Sigmoid colon (tissue), 7 donors: ENCODE data around the gene ALG2. TPM values are rescaled to one million over a fixed set of nuclear protein-coding genes. Genes with fewer than 3 reads are reported as not detected.

ENCODE experiments used
- DNase-seq: peaks from one replicate; pipeline ENCODE4 v3.0.0-alpha.2; 2019
- H3K27ac ChIP-seq, 4 donors: fragments of 200-600 bp; sonication (generic); one replicate each; pipeline ENCODE4 v1.5.1; 2016 to 2019; ENCODE audit warnings: mild to moderate bottlenecking in 1 of 4
- H3K27me3 ChIP-seq, 3 donors: fragments of 200-600 bp; sonication (generic); one replicate each; pipeline ENCODE4 v1.5.1; 2019; ENCODE audit warnings: mild to moderate bottlenecking in 1 of 3
- H3K36me3 ChIP-seq, 4 donors: fragments of 200-600 bp; sonication (generic); one replicate each; pipeline ENCODE4 v1.5.1; 2016 to 2019
- H3K4me1 ChIP-seq, 4 donors: fragments of 200-600 bp; sonication (generic); one replicate each; pipeline ENCODE4 v1.5.1; 2017 to 2019
- H3K4me3 ChIP-seq, 4 donors: fragments of 200-600 bp; sonication (generic); one replicate each; pipeline ENCODE4 v1.5.1; 2017 to 2019; ENCODE audit warnings: mild to moderate bottlenecking in 2 of 4, moderate library complexity in 1 of 4
- H3K9me3 ChIP-seq, 4 donors: fragments of 200-600 bp in 3 of 4; sonication (generic) in 3 of 4; one replicate each; pipeline versions ENCODE4 v1.5.1 to v1.6.1; 2013 to 2019
- CTCF ChIP-seq, 4 experiments: fragments of 450-650 bp in 3 of 4; fragments of 200-600 bp in 1 of 4; IDR thresholded peaks; one replicate each; pipeline ENCODE4 v1.5.1; 2016 to 2019; ENCODE audit warnings: antibody characterized with exemption in 4 of 4, mild to moderate bottlenecking in 3 of 4, moderate library complexity in 2 of 4
- EP300 ChIP-seq, 4 donors: sonication (generic); formaldehyde crosslinking; IDR thresholded peaks; one replicate each; pipeline ENCODE4 v1.6.1; 2017; ENCODE audit warnings: antibody characterized with exemption in 4 of 4
- POLR2A ChIP-seq, 2 donors: fragments of 450-650 bp; IDR thresholded peaks; one replicate each; pipeline ENCODE4 v1.6.1; 2016; ENCODE audit warnings: antibody characterized with exemption in 2 of 2, mild to moderate bottlenecking in 2 of 2, moderate library complexity in 2 of 2
- POLR2AphosphoS5 ChIP-seq, 4 donors: sonication (generic); formaldehyde crosslinking; IDR thresholded peaks; one replicate each; pipeline ENCODE4 v1.6.1; 2017; ENCODE audit warnings: antibody characterized with exemption in 4 of 4
- WGBS, 2 donors: extraction: QIAGEN DNeasy Blood & Tissue Kit; methylation state at CpG; one replicate each; pipeline ENCODE4 v1.1.7; 2013; 5-methylcytosine and 5-hydroxymethylcytosine counted together
- intact Hi-C: fragments of 100-400 bp; cut with DNase I; formaldehyde crosslinking; loops from one replicate; pipeline ENCODE4 v1.15.1; 2023
- polyA plus RNA-seq, 3 donors: library from polyadenylated mRNA; stranded (reverse); fragments of 200-250 nt; gene quantifications; one replicate each; pipeline ENCODE4 v1.2.3, GENCODE V29; 2013
- total RNA-seq, 4 donors: library from RNA; depleted of rRNA; stranded (reverse); fragments of >200 nt; gene quantifications; one replicate each; pipeline ENCODE4 v1.1.0, GENCODE V29; 2016
- donor health status: healthy with polysubstance abuse.
- donor health status: Bipolar disorder and iron deficiency.
- donor health status: healthy.

The ALG2 gene
- total and polyA plus RNA-seq, 7 donors, result 8.4 to 25.0 (median 18.4) TPM

GRCh38 chr9:99180662-99181061, 41.1 kb downstream of the ALG2 start:
- DNase-seq, result no peak
- H3K27ac ChIP-seq, result no peak overlapping the region
- no peaks in the 10 kb centered on the region for H3K9me3 ChIP-seq
- TF ChIP-seq EP300 (IDR thresholded peaks at IDR 0.05) (no peak), POLR2AphosphoS5 (IDR thresholded peaks at IDR 0.05) (no peak), CTCF (IDR thresholded peaks at IDR 0.05) (no peak), POLR2A (IDR thresholded peaks at IDR 0.05) (no peak)
- H3K27me3 ChIP-seq, result no peaks in the 10 kb centered on the region
- no peaks in the 10 kb centered on the region for H3K36me3 ChIP-seq
- H3K4me1 ChIP-seq, result peaks cover 0 to 8% (median 7%) of the 10 kb centered on the region in 4 donors
- intact Hi-C loops, result loop anchor here (5.0 to 10.0 kb wide), 2 partner anchors 1034 to 1417 kb away; no protein-coding TSS in a partner anchor
- H3K4me3 ChIP-seq, result no peak overlapping the region
- 85 to 92% methylated on average over 9 of the region's 9 CpGs for WGBS, 2 donors

- Histone ChIP-seq H3K9me3 (no peaks in the 10 kb centered on the region), H3K36me3 (no peaks in the 10 kb centered on the region), H3K4me1 (peaks cover 0 to 8% (median 7%) of the 10 kb centered on the region in 4 donors), H3K4me3 (no peak overlapping the region), H3K27ac (no peak overlapping the region), H3K27me3 (no peaks in the 10 kb centered on the region)
- TF ChIP-seq POLR2AphosphoS5 (IDR thresholded peaks at IDR 0.05) (no peak), CTCF (IDR thresholded peaks at IDR 0.05) (no peak), POLR2A (IDR thresholded peaks at IDR 0.05) (no peak), EP300 (IDR thresholded peaks at IDR 0.05) (no peak)
- 97 to 98% methylated on average over 1 of the region's 1 CpG for WGBS, 2 donors
- no peak for DNase-seq
- intact Hi-C loops, result loop anchor here (5.0 to 10.0 kb wide), 2 partner anchors 1035 to 1417 kb away; no protein-coding TSS in a partner anchor
Observed at GRCh38 chr9:99180199-99180598, 41.5 kb downstream of the ALG2 start.

GRCh38 chr9:99178912-99179872, 42.5 kb downstream of the ALG2 start:
- TF ChIP-seq POLR2AphosphoS5 (IDR thresholded peaks at IDR 0.05) (no peak), CTCF (IDR thresholded peaks at IDR 0.05) (no peak), POLR2A (IDR thresholded peaks at IDR 0.05) (no peak), EP300 (IDR thresholded peaks at IDR 0.05) (no peak)
- Histone ChIP-seq H3K4me3 (no peak overlapping the region), H3K27me3 (no peaks in the 10 kb centered on the region), H3K36me3 (no peaks in the 10 kb centered on the region), H3K9me3 (no peaks in the 10 kb centered on the region), H3K27ac (no peak overlapping the region), H3K4me1 (no peaks in the 10 kb centered on the region)
- 90 to 94% methylated on average over 17 of the region's 17 CpGs for WGBS, 2 donors
- no peak for DNase-seq
- intact Hi-C loops, result no loop called here

GRCh38 chr9:99177576-99178366, 44.0 kb downstream of the ALG2 start:
- TF ChIP-seq POLR2A (IDR thresholded peaks at IDR 0.05) (no peak), POLR2AphosphoS5 (IDR thresholded peaks at IDR 0.05) (no peak), EP300 (IDR thresholded peaks at IDR 0.05) (no peak), CTCF (IDR thresholded peaks at IDR 0.05) (no peak)
- H3K36me3 ChIP-seq, result no peaks in the 10 kb centered on the region
- no peak for DNase-seq
- H3K4me1 ChIP-seq, result no peaks in the 10 kb centered on the region
- 85 to 92% methylated on average over 8 of the region's 8 CpGs for WGBS, 2 donors
- H3K27ac ChIP-seq, result no peak overlapping the region
- H3K27me3 ChIP-seq, result no peaks in the 10 kb centered on the region
- no peaks in the 10 kb centered on the region for H3K9me3 ChIP-seq
- intact Hi-C loops, result no loop called here
- no peak overlapping the region for H3K4me3 ChIP-seq
